Measurements from ENCODE around the gene MTHFD2L. TPM values are rescaled to one million over a fixed set of nuclear protein-coding genes. Genes with fewer than 3 reads are reported as not detected.
"Not testable (repeated sequence)": the region's sequence is repeated elsewhere in the genome, so short reads cannot be mapped to it uniquely, and the experiment has no call there.

Gene MTHFD2L
- total RNA-seq, 2 experiments from 2014 or later = 7.3 to 8.1 TPM

DNA sequence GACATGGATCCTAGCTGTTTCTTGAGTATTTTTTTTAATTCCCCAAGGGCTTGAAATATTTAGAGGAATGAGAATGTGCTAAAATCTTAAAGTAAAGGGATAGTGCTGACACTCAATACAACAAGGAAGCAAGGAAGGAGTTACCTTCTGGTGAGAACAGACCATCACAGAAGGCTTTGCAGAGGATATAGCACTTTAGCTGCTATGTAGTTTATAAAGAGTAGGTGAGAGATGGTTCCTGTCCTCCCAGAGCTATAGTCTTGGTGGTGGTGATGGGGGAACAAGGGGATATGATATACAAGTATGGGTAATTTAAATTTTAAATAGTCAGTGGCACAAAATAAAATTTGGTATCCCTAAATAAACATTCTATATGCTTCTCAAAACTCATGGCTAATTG is 47.6 kb downstream of the MTHFD2L start:
- no peak for ATAC-seq
- no peak for DNase-seq
- no peaks in the 10 kb centered on the region for H3K27me3 Mint-ChIP-seq
- no peaks in the 10 kb centered on the region for H3K9me3 Mint-ChIP-seq
- H3K4me1 Mint-ChIP-seq (ENCODE audit: low read depth) = peaks cover 7% of the 10 kb centered on the region
- H3K36me3 Mint-ChIP-seq (ENCODE audit: low read depth) = peaks cover 10% of the 10 kb centered on the region
- intact Hi-C loops (cut with micrococcal nuclease) = no loop called here
- CTCF ChIA-PET = no interaction called here
- H3K4me3 Mint-ChIP-seq = no peak overlapping the region
- no peak overlapping the region for H3K27ac Mint-ChIP-seq
- TF ChIP-seq, protein P1, sequence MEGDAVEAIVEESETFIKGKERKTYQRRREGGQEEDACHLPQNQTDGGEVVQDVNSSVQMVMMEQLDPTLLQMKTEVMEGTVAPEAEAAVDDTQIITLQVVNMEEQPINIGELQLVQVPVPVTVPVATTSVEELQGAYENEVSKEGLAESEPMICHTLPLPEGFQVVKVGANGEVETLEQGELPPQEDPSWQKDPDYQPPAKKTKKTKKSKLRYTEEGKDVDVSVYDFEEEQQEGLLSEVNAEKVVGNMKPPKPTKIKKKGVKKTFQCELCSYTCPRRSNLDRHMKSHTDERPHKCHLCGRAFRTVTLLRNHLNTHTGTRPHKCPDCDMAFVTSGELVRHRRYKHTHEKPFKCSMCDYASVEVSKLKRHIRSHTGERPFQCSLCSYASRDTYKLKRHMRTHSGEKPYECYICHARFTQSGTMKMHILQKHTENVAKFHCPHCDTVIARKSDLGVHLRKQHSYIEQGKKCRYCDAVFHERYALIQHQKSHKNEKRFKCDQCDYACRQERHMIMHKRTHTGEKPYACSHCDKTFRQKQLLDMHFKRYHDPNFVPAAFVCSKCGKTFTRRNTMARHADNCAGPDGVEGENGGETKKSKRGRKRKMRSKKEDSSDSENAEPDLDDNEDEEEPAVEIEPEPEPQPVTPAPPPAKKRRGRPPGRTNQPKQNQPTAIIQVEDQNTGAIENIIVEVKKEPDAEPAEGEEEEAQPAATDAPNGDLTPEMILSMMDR (IDR thresholded peaks at IDR 0.05) = no peak
- POLR2A ChIA-PET = no interaction called here

DNA sequence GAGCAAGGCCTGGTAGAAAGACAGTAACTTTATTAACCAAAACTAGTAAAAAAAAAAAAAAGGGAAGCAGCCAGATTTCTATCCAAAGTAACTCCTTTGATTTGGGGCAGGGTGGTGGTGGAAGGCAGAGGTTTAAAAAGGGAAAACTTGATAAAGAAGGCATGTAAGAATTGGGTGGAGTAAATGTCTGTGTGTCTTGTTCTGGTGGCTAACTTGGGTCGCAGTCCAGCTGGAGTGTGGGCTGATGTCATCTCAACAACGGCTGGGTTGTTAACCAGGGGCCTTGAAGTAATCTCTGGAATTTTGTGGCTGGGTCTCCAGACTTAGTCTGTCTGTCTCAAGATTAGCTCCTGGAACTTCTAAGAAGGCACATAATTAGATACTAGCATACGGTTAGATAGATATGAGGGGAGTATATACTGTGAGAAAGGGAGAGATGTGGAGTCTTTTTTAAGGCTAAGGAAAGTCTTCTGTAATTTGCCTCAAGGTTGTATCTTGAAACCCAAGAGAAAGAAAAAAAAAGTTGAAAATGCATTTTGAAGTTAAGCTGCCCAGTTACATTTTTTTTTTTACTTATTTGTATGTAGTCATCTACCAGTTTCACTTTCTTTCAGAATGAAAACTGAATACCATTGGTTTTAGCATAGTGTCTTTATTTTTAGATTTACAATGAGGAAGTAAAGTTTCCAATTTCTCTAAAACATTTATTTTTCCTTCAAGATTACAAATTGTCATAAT is 48.3 kb downstream of the MTHFD2L start:
- no peak for ATAC-seq

DNA sequence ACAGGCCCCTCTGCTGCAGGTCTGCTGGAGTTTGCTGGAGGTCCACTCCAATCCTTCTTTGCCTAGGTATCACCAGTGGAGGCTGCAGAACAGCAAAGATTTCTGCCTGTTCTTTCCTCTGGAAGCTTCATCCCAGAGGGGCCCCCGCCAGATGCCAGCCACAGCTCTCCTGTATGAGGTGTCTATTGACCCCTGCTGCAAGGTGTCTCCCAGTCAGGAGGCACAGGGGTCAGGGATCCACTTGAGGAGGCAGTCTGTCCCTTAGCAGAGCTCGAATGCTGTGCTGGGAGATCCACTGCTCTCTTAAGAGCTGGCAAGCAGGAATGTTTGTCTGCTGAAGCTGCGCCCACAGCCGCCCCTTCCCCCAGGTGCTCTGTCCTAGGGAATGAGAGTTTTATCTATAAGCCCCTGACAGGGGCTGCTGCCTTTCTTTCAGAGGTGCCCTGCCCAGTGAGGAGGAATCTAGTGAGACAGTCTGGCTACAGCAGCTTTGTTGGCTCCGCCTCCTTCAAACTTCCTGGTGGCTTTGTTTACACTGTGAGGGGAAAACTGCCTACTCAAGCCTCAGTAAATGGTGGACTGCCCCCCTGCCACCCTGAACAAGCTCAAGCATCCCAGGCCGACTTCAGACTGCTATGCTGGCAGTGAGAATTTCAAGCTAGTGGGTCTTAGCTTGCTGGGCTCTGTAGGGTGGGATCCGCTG is 56.7 kb downstream of the MTHFD2L start:
- H3K27ac Mint-ChIP-seq; H3K27me3 Mint-ChIP-seq; H3K9me3 Mint-ChIP-seq; H3K4me1 Mint-ChIP-seq (ENCODE audit: low read depth); intact Hi-C loops (cut with micrococcal nuclease); H3K4me3 Mint-ChIP-seq; DNase-seq; ATAC-seq: not testable (repeated sequence)
- ChIA-PET POLR2A (interaction anchor here (0.6 kb wide), 1 partner anchor 14 kb away, joined by 5 read pairs; no protein-coding TSS in a partner anchor), CTCF (interaction anchor here (0.9 kb wide), 1 partner anchor 14 kb away, joined by 3 read pairs; no protein-coding TSS in a partner anchor)
- H3K36me3 Mint-ChIP-seq (ENCODE audit: low read depth) = peaks cover 19% of the 10 kb centered on the region

More for the DNA sequence above, 48.3 kb downstream of the MTHFD2L start:
- H3K4me1 Mint-ChIP-seq (ENCODE audit: low read depth) = peaks cover 7% of the 10 kb centered on the region
- peaks cover 13% of the 10 kb centered on the region for H3K36me3 Mint-ChIP-seq (ENCODE audit: low read depth)
- intact Hi-C loops (cut with micrococcal nuclease) = no loop called here
- H3K27ac Mint-ChIP-seq = peak overlapping the region; percentile 40
- ChIA-PET POLR2A (interaction anchor here (0.8 kb wide), 1 partner anchor 25 kb away, joined by 3 read pairs; no protein-coding TSS in a partner anchor), CTCF (no interaction called here)
- TF ChIP-seq, protein P1 (IDR thresholded peaks at IDR 0.05) = no peak
- H3K9me3 Mint-ChIP-seq = no peaks in the 10 kb centered on the region
- no peak overlapping the region for H3K4me3 Mint-ChIP-seq
- no peak for DNase-seq
- no peaks in the 10 kb centered on the region for H3K27me3 Mint-ChIP-seq

DNA sequence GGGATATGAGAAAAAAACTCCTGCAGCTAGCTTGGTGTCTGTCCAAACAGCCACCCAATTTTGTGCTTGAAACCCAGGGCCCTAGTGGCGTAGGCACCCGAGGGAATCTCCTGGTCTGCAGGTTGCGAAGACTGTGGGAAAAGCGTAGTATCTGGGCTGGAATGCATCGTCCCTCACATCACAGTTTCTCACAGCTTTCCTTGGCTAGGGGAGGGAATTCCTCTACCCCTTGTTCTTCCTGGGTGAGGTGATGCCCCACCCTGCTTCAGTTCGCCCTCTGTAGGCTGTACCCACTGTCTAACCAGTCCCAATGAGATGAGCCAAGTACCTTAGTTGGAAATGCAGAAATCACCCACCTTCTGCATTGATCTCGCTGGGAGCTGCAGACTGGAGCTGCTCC is 57.3 kb downstream of the MTHFD2L start:
- POLR2A ChIA-PET = interaction anchor here (0.6 kb wide), 1 partner anchor 13 kb away, joined by 5 read pairs; no protein-coding TSS in a partner anchor
- intact Hi-C loops (cut with micrococcal nuclease); H3K27ac Mint-ChIP-seq; H3K27me3 Mint-ChIP-seq; H3K9me3 Mint-ChIP-seq; DNase-seq; CTCF ChIA-PET; ATAC-seq; H3K4me1 Mint-ChIP-seq (ENCODE audit: low read depth); H3K4me3 Mint-ChIP-seq: not testable (repeated sequence)
- H3K36me3 Mint-ChIP-seq (ENCODE audit: low read depth) = peaks cover 17% of the 10 kb centered on the region

DNA sequence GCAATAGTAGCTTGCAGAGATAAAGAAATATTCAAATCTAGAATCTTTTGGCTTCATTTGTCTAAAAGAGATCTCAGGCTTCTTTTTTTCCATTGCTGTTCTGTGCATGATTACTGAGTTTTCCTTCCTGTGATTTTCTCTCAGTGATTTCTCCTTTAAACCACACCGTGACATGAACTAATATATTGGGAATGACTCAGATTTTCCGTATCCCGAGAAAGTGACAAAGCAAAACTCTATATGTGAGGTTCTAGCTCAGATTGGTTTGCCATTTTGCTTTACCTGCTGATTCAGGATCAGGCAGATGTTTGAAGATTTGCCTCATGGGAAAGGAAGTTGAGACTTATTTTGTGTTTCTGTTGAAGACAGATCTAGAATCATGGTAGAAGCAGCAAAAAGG is 59.4 kb downstream of the MTHFD2L start:
- POLR2A ChIA-PET = no interaction called here
- no peak for ATAC-seq
- CTCF ChIA-PET = interaction anchor here (1.7 kb wide), 1 partner anchor 11 kb away, joined by 7 read pairs; no protein-coding TSS in a partner anchor

More for the DNA sequence above, 59.4 kb downstream of the MTHFD2L start:
- TF ChIP-seq, protein P1 (IDR thresholded peaks at IDR 0.05) = no peak
- peaks cover 5% of the 10 kb centered on the region for H3K9me3 Mint-ChIP-seq
- H3K4me1 Mint-ChIP-seq (ENCODE audit: low read depth) = peaks cover 4% of the 10 kb centered on the region
- no peak for DNase-seq
- H3K27me3 Mint-ChIP-seq = no peaks in the 10 kb centered on the region
- no peak overlapping the region for H3K4me3 Mint-ChIP-seq
- H3K36me3 Mint-ChIP-seq (ENCODE audit: low read depth) = peaks cover 6% of the 10 kb centered on the region
- H3K27ac Mint-ChIP-seq = no peak overlapping the region
- intact Hi-C loops (cut with micrococcal nuclease) = no loop called here
